GM18526 (cell line): ENCODE measurements around the gene LRP1B.

Experiments used
- POLR2A ChIP-seq: IDR thresholded peaks from 3 replicates; pipeline ENCODE4 v1.6.1; 2011; ENCODE audit not compliant: insufficient read length; ENCODE audit errors: extremely low read depth

The LRP1B gene

GRCh38 chr2:142069251-142069888 lies 61.4 kb downstream of the LRP1B start:
- TF ChIP-seq POLR2A, result no peak

- no peak for TF ChIP-seq POLR2A
Measured at GRCh38 chr2:142065700-142066099, 65.1 kb downstream of the LRP1B start.

- TF ChIP-seq POLR2A, result no peak
Measured at GRCh38 chr2:142065156-142065555, 65.7 kb downstream of the LRP1B start.

- TF ChIP-seq POLR2A, result no peak
Measured at GRCh38 chr2:142061733-142062132, 69.1 kb downstream of the LRP1B start.

- no peak for TF ChIP-seq POLR2A
Measured at GRCh38 chr2:142058149-142058548, 72.7 kb downstream of the LRP1B start.

- TF ChIP-seq POLR2A, result no peak
Measured at GRCh38 chr2:142056784-142057183, 74.0 kb downstream of the LRP1B start.

- TF ChIP-seq POLR2A, result no peak
Measured at GRCh38 chr2:142052220-142052863, 78.5 kb downstream of the LRP1B start.

- TF ChIP-seq POLR2A, result no peak
Measured at GRCh38 chr2:142048581-142048980, 82.2 kb downstream of the LRP1B start.

GRCh38 chr2:142045641-142046040 lies 85.2 kb downstream of the LRP1B start:
- TF ChIP-seq POLR2A, result no peak

- no peak for TF ChIP-seq POLR2A
Measured at GRCh38 chr2:142044197-142044596, 86.6 kb downstream of the LRP1B start.

GRCh38 chr2:142042536-142043199 lies 88.1 kb downstream of the LRP1B start:
- TF ChIP-seq POLR2A, result no peak

- no peak for TF ChIP-seq POLR2A
Measured at GRCh38 chr2:142041996-142042395, 88.8 kb downstream of the LRP1B start.

- TF ChIP-seq POLR2A, result no peak
Measured at GRCh38 chr2:142041105-142041504, 89.7 kb downstream of the LRP1B start.

GRCh38 chr2:142040556-142040955 lies 90.3 kb downstream of the LRP1B start:
- TF ChIP-seq POLR2A, result no peak

- no peak for TF ChIP-seq POLR2A
Measured at GRCh38 chr2:142038826-142039225, 92.0 kb downstream of the LRP1B start.

GRCh38 chr2:142037744-142038143 lies 93.1 kb downstream of the LRP1B start:
- TF ChIP-seq POLR2A, result no peak
